Liver (tissue), 9 donors: ENCODE results near the gene DSCAML1. TPM values are rescaled to one million over a fixed set of nuclear protein-coding genes. Genes with fewer than 3 reads are reported as not detected.

ENCODE experiments used
- DNase-seq: peaks from one replicate; pipeline ENCODE4 v3.0.0-alpha.2; 2017; ENCODE audit warnings: low spot score
- H3K27ac ChIP-seq, 2 donors: one replicate each; pipeline ENCODE4 v1.7.0; 2013; ENCODE audit warnings: inconsistent platforms in 2 of 2, low read length in 2 of 2, control low read depth in 1 of 2, low read depth in 1 of 2, mild to moderate bottlenecking in 1 of 2
- H3K27me3 ChIP-seq, 4 donors: one replicate each; pipeline versions ENCODE4 v1.6.1 to v1.7.0; 2013; ENCODE audit warnings: low read length in 3 of 4, inconsistent platforms in 1 of 4, mild to moderate bottlenecking in 1 of 4, moderate library complexity in 1 of 4; ENCODE audit not compliant: control insufficient read depth in 4 of 4, insufficient read depth in 4 of 4
- H3K36me3 ChIP-seq, 4 donors: one replicate each; pipeline versions ENCODE4 v1.6.1 to v1.7.0; 2013; ENCODE audit warnings: low read length in 3 of 4, mild to moderate bottlenecking in 3 of 4, low read depth in 1 of 4, moderate library complexity in 1 of 4; ENCODE audit not compliant: control insufficient read depth in 4 of 4, insufficient read depth in 3 of 4
- H3K4me1 ChIP-seq, 4 donors: one replicate each; pipeline versions ENCODE4 v1.6.1 to v1.7.0; 2013; ENCODE audit warnings: low read length in 3 of 4, mild to moderate bottlenecking in 3 of 4, moderate library complexity in 1 of 4; ENCODE audit not compliant: control insufficient read depth in 4 of 4, insufficient read depth in 4 of 4
- H3K4me3 ChIP-seq, 3 donors: one replicate each; pipeline versions ENCODE4 v1.6.1 to v1.7.0; 2013; ENCODE audit warnings: low read length in 3 of 3, control low read depth in 1 of 3, low read depth in 1 of 3, mild to moderate bottlenecking in 1 of 3
- H3K9ac ChIP-seq, 2 donors: one replicate each; pipeline ENCODE4 v1.7.0; 2013; ENCODE audit warnings: low read length in 2 of 2, mild to moderate bottlenecking in 2 of 2, moderate library complexity in 2 of 2, control low read depth in 1 of 2, low read depth in 1 of 2
- H3K9me3 ChIP-seq, 4 donors: one replicate each; pipeline versions ENCODE4 v1.6.1 to v1.7.0; 2013; ENCODE audit warnings: low read length in 3 of 4; ENCODE audit not compliant: control insufficient read depth in 4 of 4
- FOXA1 ChIP-seq: IDR thresholded peaks from 2 replicates; pipeline ENCODE4 v1.6.1; 2016; ENCODE audit warnings: antibody characterized with exemption
- HNF4A ChIP-seq, 2 donors: conservative IDR thresholded peaks; 2 replicates each; pipeline ENCODE4 v1.6.1; 2016; ENCODE audit warnings: antibody characterized with exemption in 2 of 2, mild to moderate bottlenecking in 2 of 2
- JUND ChIP-seq, 2 donors: IDR thresholded peaks; 2 replicates each; pipeline ENCODE4 v1.6.1; 2016; ENCODE audit warnings: antibody characterized with exemption in 2 of 2
- RAD21 ChIP-seq, 2 donors: IDR thresholded peaks; 2 replicates each; pipeline ENCODE4 v1.6.1; 2016; ENCODE audit warnings: antibody characterized with exemption in 2 of 2, mild to moderate bottlenecking in 2 of 2
- RXRA ChIP-seq, 2 donors: IDR thresholded peaks; 2 replicates each; pipeline ENCODE4 v1.6.1; 2017 to 2018; ENCODE audit warnings: antibody characterized with exemption in 2 of 2, mild to moderate bottlenecking in 1 of 2
- YY1 ChIP-seq: IDR thresholded peaks from 2 replicates; pipeline ENCODE4 v1.6.1; 2016; ENCODE audit warnings: antibody characterized with exemption, mild to moderate bottlenecking
- WGBS: extraction: QIAGEN DNeasy Blood & Tissue Kit; methylation state at CpG from one replicate; pipeline ENCODE4 v1.1.7; 2013; 5-methylcytosine and 5-hydroxymethylcytosine counted together
- polyA plus RNA-seq, 2 donors: library from polyadenylated mRNA; stranded (reverse) in 1 of 2; unstranded in 1 of 2; fragments of 200-250 nt in 1 of 2; fragments of >200 nt in 1 of 2; fragmentation: Nextera tagmentation in 1 of 2; extraction: Ambion mirVana in 1 of 2; gene quantifications; one replicate each; pipeline versions ENCODE4 v1.2.1 to v1.2.3, GENCODE V29; 2013 to 2015
- total RNA-seq, 2 donors: library from RNA; depleted of rRNA; stranded (reverse); fragments of >200 nt; gene quantifications; one replicate each; pipeline ENCODE4 v1.2.3, GENCODE V29; 2014
- TF ChIP-seq, protein P1 (sequence below): IDR thresholded peaks from 2 replicates; pipeline ENCODE4 v1.6.1; 2016; ENCODE audit warnings: antibody characterized with exemption, mild to moderate bottlenecking
- TF ChIP-seq, protein P2 (sequence below): IDR thresholded peaks from 2 replicates; pipeline ENCODE4 v1.6.1; 2016; ENCODE audit warnings: antibody characterized with exemption
- TF ChIP-seq, protein P3 (sequence below): fragments of 150-350 bp; IDR thresholded peaks from 2 replicates; pipeline ENCODE4 v1.5.1; 2017; ENCODE audit warnings: improper control_type of control experiment, low read depth, low read length; ENCODE audit not compliant: missing input control
- TF ChIP-seq, protein P4 (sequence below): IDR thresholded peaks from 2 replicates; pipeline ENCODE4 v1.6.1; 2016; ENCODE audit warnings: antibody characterized with exemption
- donor health status: healthy.
- donor health status: healthy.
- donor health status: healthy.
- donor health status: healthy.
- donor health status: healthy.

DSCAML1 gene
- total and polyA plus RNA-seq, 4 donors: 0.07 to 0.42 (median 0.20) TPM

DNA sequence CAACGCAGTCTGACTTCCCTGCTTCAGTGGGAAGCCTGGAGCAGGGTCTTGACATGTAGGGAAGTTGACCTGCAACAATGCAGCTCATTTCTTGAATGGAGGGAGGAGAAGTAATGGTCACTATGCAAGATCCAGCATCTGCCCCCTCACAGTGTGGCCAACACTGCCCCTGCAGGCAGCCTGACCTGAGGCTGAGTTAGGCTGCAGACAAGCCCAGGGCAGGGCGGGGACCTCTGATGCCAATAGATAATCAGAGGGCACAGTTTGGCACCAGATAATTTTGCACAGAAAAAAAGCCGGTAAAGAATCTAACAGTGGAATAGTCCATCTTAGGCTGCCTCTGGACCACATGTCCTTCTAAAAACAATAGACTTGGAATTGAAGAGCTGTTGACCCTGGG lies 182.3 kb downstream of the DSCAML1 start:
- WGBS: 92% methylated on average over 3 of the region's 3 CpGs
- DNase-seq: no peak

DNA sequence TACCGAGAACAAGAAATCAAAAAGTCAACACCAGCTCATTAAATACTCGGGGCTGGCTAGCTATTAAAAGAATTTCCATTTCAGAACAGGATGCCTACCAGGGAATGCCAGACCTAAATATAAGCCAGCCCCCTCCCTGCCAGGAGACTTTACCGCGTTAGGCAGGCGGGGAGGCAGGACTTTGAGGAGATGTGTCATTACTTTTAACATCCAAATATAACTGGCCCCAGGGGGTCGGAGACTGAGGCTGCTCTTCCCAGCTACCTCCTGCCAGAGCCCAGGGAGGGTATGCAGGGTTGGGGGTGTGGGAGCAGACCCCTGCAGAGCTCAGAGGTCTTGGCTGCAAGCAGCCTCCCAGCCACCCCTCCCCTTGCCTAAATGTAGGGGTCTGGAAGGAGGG lies 183.5 kb downstream of the DSCAML1 start:
- no peaks in the 10 kb centered on the region for H3K4me1 ChIP-seq
- H3K9me3 ChIP-seq: no peaks in the 10 kb centered on the region
- no peak overlapping the region for H3K9ac ChIP-seq
- no peak overlapping the region for H3K4me3 ChIP-seq
- 59% methylated on average over 6 of the region's 6 CpGs for WGBS
- no peak for DNase-seq
- H3K27ac ChIP-seq: no peak overlapping the region
- no peaks in the 10 kb centered on the region for H3K36me3 ChIP-seq
- H3K27me3 ChIP-seq: peaks cover 0 to 4% (median 0%) of the 10 kb centered on the region in 4 donors
- no peak for TF ChIP-seq RAD21 (IDR thresholded peaks at IDR 0.05)
- TF ChIP-seq, protein P1, sequence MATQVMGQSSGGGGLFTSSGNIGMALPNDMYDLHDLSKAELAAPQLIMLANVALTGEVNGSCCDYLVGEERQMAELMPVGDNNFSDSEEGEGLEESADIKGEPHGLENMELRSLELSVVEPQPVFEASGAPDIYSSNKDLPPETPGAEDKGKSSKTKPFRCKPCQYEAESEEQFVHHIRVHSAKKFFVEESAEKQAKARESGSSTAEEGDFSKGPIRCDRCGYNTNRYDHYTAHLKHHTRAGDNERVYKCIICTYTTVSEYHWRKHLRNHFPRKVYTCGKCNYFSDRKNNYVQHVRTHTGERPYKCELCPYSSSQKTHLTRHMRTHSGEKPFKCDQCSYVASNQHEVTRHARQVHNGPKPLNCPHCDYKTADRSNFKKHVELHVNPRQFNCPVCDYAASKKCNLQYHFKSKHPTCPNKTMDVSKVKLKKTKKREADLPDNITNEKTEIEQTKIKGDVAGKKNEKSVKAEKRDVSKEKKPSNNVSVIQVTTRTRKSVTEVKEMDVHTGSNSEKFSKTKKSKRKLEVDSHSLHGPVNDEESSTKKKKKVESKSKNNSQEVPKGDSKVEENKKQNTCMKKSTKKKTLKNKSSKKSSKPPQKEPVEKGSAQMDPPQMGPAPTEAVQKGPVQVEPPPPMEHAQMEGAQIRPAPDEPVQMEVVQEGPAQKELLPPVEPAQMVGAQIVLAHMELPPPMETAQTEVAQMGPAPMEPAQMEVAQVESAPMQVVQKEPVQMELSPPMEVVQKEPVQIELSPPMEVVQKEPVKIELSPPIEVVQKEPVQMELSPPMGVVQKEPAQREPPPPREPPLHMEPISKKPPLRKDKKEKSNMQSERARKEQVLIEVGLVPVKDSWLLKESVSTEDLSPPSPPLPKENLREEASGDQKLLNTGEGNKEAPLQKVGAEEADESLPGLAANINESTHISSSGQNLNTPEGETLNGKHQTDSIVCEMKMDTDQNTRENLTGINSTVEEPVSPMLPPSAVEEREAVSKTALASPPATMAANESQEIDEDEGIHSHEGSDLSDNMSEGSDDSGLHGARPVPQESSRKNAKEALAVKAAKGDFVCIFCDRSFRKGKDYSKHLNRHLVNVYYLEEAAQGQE: no peak
- no peak for TF ChIP-seq YY1
- TF ChIP-seq RXRA (IDR thresholded peaks at IDR 0.05): no peak
- no peak for TF ChIP-seq HNF4A (conservative IDR thresholded peaks at IDR 0.05)
- TF ChIP-seq JUND (IDR thresholded peaks at IDR 0.05): no peak
- TF ChIP-seq, protein P2, sequence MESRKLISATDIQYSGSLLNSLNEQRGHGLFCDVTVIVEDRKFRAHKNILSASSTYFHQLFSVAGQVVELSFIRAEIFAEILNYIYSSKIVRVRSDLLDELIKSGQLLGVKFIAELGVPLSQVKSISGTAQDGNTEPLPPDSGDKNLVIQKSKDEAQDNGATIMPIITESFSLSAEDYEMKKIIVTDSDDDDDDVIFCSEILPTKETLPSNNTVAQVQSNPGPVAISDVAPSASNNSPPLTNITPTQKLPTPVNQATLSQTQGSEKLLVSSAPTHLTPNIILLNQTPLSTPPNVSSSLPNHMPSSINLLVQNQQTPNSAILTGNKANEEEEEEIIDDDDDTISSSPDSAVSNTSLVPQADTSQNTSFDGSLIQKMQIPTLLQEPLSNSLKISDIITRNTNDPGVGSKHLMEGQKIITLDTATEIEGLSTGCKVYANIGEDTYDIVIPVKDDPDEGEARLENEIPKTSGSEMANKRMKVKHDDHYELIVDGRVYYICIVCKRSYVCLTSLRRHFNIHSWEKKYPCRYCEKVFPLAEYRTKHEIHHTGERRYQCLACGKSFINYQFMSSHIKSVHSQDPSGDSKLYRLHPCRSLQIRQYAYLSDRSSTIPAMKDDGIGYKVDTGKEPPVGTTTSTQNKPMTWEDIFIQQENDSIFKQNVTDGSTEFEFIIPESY: no peak
- no peak for TF ChIP-seq FOXA1

More for the DNA sequence above, 182.3 kb downstream of the DSCAML1 start:
- H3K4me1 ChIP-seq: no peaks in the 10 kb centered on the region
- H3K4me3 ChIP-seq: no peak overlapping the region
- no peak for TF ChIP-seq FOXA1
- TF ChIP-seq, protein P3, sequence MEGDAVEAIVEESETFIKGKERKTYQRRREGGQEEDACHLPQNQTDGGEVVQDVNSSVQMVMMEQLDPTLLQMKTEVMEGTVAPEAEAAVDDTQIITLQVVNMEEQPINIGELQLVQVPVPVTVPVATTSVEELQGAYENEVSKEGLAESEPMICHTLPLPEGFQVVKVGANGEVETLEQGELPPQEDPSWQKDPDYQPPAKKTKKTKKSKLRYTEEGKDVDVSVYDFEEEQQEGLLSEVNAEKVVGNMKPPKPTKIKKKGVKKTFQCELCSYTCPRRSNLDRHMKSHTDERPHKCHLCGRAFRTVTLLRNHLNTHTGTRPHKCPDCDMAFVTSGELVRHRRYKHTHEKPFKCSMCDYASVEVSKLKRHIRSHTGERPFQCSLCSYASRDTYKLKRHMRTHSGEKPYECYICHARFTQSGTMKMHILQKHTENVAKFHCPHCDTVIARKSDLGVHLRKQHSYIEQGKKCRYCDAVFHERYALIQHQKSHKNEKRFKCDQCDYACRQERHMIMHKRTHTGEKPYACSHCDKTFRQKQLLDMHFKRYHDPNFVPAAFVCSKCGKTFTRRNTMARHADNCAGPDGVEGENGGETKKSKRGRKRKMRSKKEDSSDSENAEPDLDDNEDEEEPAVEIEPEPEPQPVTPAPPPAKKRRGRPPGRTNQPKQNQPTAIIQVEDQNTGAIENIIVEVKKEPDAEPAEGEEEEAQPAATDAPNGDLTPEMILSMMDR: no peak
- TF ChIP-seq, protein P4, sequence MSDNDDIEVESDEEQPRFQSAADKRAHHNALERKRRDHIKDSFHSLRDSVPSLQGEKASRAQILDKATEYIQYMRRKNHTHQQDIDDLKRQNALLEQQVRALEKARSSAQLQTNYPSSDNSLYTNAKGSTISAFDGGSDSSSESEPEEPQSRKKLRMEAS: no peak
- TF ChIP-seq, protein P2: no peak
- TF ChIP-seq, protein P1: no peak
- no peaks in the 10 kb centered on the region for H3K9me3 ChIP-seq
- peaks cover 0 to 4% (median 0%) of the 10 kb centered on the region in 4 donors for H3K27me3 ChIP-seq
- H3K9ac ChIP-seq: no peak overlapping the region
- no peak overlapping the region for H3K27ac ChIP-seq
- no peaks in the 10 kb centered on the region for H3K36me3 ChIP-seq
